Choroid plexus epithelial cell (primary cell): ENCODE measurements around the gene ITLN1.
A peak's percentile ranks its signal among the peaks of the same experiment; 100 is the strongest.
"Not testable (repeated sequence)": the region's sequence is repeated elsewhere in the genome, so short reads cannot be mapped to it uniquely, and the experiment has no call there.

Source experiments
- DNase-seq: peaks from one replicate; pipeline ENCODE4 v3.0.0-alpha.2; 2010; ENCODE audit warnings: low read depth
- H3K4me3 ChIP-seq: 2 replicates; pipeline ENCODE4 v1.5.1; 2011; ENCODE audit warnings: low read depth, mild to moderate bottlenecking, control low read depth, low read length, moderate library complexity
- CTCF ChIP-seq: conservative IDR thresholded peaks from 2 replicates; pipeline ENCODE4 v1.5.1; 2011; ENCODE audit warnings: low read depth, mild to moderate bottlenecking, control low read depth, inconsistent platforms, low read length, moderate library complexity

ITLN1 gene

GRCh38 chr1:160885042-160885441, at the start of gene ITLN1:
ITLN1 (minus strand) TSS chr1:160885180; CDS start chr1:160884877, 303 bp downstream.
- no peak for TF ChIP-seq CTCF
- H3K4me3 ChIP-seq: no peak within 1 kb of the TSS
- no peak for DNase-seq

- DNase-seq: not testable (repeated sequence)
Measured at GRCh38 chr1:160933305-160933704, 48.3 kb upstream of the ITLN1 start.

GRCh38 chr1:160925652-160926244, 40.8 kb upstream of the ITLN1 start:
- peak; percentile 31 for DNase-seq
- H3K4me3 ChIP-seq: no peak overlapping the region
- no peak for TF ChIP-seq CTCF

More at GRCh38 chr1:160933305-160933704, 48.3 kb upstream of the ITLN1 start:
- not testable (repeated sequence) for H3K4me3 ChIP-seq

GRCh38 chr1:160924791-160925651, 40.0 kb upstream of the ITLN1 start:
- TF ChIP-seq CTCF: no peak
- DNase-seq: no peak
- no peak overlapping the region for H3K4me3 ChIP-seq

- no peak overlapping the region for H3K4me3 ChIP-seq
- TF ChIP-seq CTCF: no peak
- DNase-seq: no peak
Measured at GRCh38 chr1:160916666-160917065, 31.7 kb upstream of the ITLN1 start.

- H3K4me3 ChIP-seq, DNase-seq: not testable (repeated sequence)
Measured at GRCh38 chr1:160913229-160913628, 28.2 kb upstream of the ITLN1 start.

- no peak for TF ChIP-seq CTCF
- no peak overlapping the region for H3K4me3 ChIP-seq
- no peak for DNase-seq
Measured at GRCh38 chr1:160911925-160912324, 26.9 kb upstream of the ITLN1 start.

- no peak overlapping the region for H3K4me3 ChIP-seq
- peak; percentile 90 for DNase-seq
- TF ChIP-seq CTCF: no peak
Measured at GRCh38 chr1:160911441-160911840, 26.5 kb upstream of the ITLN1 start.
